OCI-LY3 (cell line): ENCODE measurements around the gene HAUS1.
"Not testable (repeated sequence)": the region's sequence is repeated elsewhere in the genome, so short reads cannot be mapped to it uniquely, and the experiment has no call there.

ENCODE experiments used
- H2AFZ ChIP-seq: fragments of 200-600, 300-600 bp; shearing (Covaris generic); 2 replicates; pipeline ENCODE4 v1.6.0; 2014; ENCODE audit warnings: antibody characterized with exemption, low read depth, low read length
- H3K27ac ChIP-seq: fragments of 200-600, 300-600 bp; sonication (generic); 2 replicates; pipeline ENCODE4 v1.5.1; 2014; ENCODE audit warnings: mild to moderate bottlenecking, low read length, moderate library complexity, mixed read lengths
- H3K27me3 ChIP-seq: fragments of 200-600, 300-600 bp; sonication (generic); 2 replicates; pipeline ENCODE4 v1.6.1; 2014; ENCODE audit warnings: low read depth, low read length, mixed read lengths
- H3K36me3 ChIP-seq: fragments of 200-600, 300-600 bp; sonication (generic); replicated peaks from 2 replicates; pipeline ENCODE3; 2014; ENCODE audit warnings: low read depth, low read length, mixed read lengths
- H3K4me1 ChIP-seq: fragments of 300-600, 200-600 bp; sonication (generic); 2 replicates; pipeline ENCODE4 v1.6.1; 2014; ENCODE audit warnings: low read length, mixed read lengths
- H3K4me2 ChIP-seq: fragments of 200-600, 300-600 bp; sonication (generic); 2 replicates; pipeline ENCODE4 v1.6.1; 2014; ENCODE audit warnings: low read length, mixed read lengths
- H3K4me3 ChIP-seq: fragments of 300-600, 200-600 bp; sonication (generic); 2 replicates; pipeline ENCODE4 v1.5.1; 2014; ENCODE audit warnings: antibody characterized with exemption, mild to moderate bottlenecking, low read length, moderate library complexity
- H3K79me2 ChIP-seq: fragments of 300-600, 200-600 bp; shearing (Covaris generic); 2 replicates; pipeline ENCODE4 v1.6.1; 2014; ENCODE audit warnings: mild to moderate bottlenecking, low read length, mixed read lengths
- H3K9ac ChIP-seq: fragments of 300-600, 200-600 bp; shearing (Covaris generic); 2 replicates; pipeline ENCODE4 v1.6.0; 2014; ENCODE audit warnings: mild to moderate bottlenecking, low read length, moderate library complexity
- H3K9me3 ChIP-seq: fragments of 200-600, 300-600 bp; shearing (Covaris generic); 2 replicates; pipeline ENCODE4 v1.6.1; 2014; ENCODE audit warnings: low read length, mixed read lengths; ENCODE audit not compliant: insufficient read depth
- H4K20me1 ChIP-seq: fragments of 200-600, 300-600 bp; sonication (generic); 2 replicates; pipeline ENCODE4 v1.6.1; 2016; ENCODE audit warnings: low read length, mixed read lengths; ENCODE audit not compliant: insufficient read depth
- EZH2phosphoT487 ChIP-seq: fragments of 200-600 bp; shearing (Covaris generic); IDR thresholded peaks from 2 replicates; pipeline ENCODE4 v1.6.1; 2018; ENCODE audit warnings: antibody characterized with exemption, mixed run types, low read depth
- TF ChIP-seq, protein P1 (sequence below): fragments of 200-600, 300-600 bp; sonication (generic); IDR thresholded peaks from 2 replicates; pipeline ENCODE4 v1.5.1; 2014; ENCODE audit warnings: antibody characterized with exemption, low read length, low read depth

Gene HAUS1

DNA sequence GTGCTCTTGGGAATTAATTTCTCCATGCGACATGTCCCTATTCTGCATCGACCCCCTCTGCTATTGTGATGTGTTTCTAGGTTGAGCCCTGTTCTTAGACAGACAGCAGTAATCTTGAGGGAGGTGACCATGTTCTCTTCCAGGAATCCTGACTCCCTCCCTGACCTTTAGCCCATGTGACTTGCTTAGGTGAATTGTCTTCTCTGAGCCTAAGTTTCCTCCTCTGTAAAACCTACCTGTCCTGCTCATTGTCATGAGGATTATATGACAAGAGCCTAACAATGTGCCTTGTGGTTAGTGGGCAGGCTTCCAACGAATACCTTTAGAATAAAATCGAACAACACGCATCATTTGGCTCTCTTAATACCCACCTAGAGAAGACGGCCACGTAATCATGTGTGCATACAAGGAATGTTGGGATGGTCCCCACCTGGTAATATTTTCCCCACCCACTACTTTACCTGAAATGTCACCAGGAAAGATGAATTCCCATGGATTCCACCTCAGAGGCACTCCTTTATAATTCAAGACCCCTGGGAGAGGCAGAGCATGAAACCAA is 59.8 kb downstream of the HAUS1 start:
- peaks cover 15% of the 10 kb centered on the region for H3K36me3 ChIP-seq
- H3K4me1 ChIP-seq = peaks cover 29% of the 10 kb centered on the region
- peaks cover 10% of the 10 kb centered on the region; the same call in 1 of the 2 replicates for H3K79me2 ChIP-seq
- no peak for TF ChIP-seq EZH2phosphoT487
- TF ChIP-seq, protein P1, sequence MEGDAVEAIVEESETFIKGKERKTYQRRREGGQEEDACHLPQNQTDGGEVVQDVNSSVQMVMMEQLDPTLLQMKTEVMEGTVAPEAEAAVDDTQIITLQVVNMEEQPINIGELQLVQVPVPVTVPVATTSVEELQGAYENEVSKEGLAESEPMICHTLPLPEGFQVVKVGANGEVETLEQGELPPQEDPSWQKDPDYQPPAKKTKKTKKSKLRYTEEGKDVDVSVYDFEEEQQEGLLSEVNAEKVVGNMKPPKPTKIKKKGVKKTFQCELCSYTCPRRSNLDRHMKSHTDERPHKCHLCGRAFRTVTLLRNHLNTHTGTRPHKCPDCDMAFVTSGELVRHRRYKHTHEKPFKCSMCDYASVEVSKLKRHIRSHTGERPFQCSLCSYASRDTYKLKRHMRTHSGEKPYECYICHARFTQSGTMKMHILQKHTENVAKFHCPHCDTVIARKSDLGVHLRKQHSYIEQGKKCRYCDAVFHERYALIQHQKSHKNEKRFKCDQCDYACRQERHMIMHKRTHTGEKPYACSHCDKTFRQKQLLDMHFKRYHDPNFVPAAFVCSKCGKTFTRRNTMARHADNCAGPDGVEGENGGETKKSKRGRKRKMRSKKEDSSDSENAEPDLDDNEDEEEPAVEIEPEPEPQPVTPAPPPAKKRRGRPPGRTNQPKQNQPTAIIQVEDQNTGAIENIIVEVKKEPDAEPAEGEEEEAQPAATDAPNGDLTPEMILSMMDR = no peak
- H3K4me3 ChIP-seq = no peak overlapping the region
- H2AFZ ChIP-seq = no peak overlapping the region
- no peak overlapping the region for H3K4me2 ChIP-seq
- no peak overlapping the region for H3K27ac ChIP-seq
- no peak overlapping the region for H3K9ac ChIP-seq
- H4K20me1 ChIP-seq = no peaks in the 10 kb centered on the region
- H3K27me3 ChIP-seq = no peaks in the 10 kb centered on the region
- no peaks in the 10 kb centered on the region for H3K9me3 ChIP-seq

DNA sequence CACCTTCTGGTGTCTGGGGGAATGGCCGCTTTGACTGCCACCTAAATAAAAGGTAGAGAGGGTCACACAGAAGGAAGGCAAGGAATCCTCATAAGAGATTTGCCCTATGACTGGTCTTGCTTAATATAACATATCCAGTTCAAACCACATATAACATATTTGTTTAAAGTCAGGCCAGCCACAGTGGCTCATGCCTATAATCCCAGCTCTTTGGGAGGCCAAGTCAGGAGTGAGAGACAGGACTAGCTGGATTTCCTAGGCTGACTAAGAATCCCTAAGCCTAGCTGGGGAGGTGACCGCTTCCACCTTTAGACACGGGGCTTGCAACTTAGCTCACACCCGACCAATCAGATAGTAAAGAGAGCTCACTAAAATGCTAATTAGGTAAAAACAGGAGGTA is 60.3 kb downstream of the HAUS1 start:
- not testable (repeated sequence) for H3K27ac ChIP-seq, H3K9me3 ChIP-seq, H4K20me1 ChIP-seq, H3K9ac ChIP-seq, H2AFZ ChIP-seq, H3K4me2 ChIP-seq, H3K27me3 ChIP-seq, H3K4me3 ChIP-seq
- Histone ChIP-seq H3K4me1 (peaks cover 34% of the 10 kb centered on the region), H3K36me3 (peaks cover 15% of the 10 kb centered on the region), H3K79me2 (peaks cover 10% of the 10 kb centered on the region; the same call in 1 of the 2 replicates)

DNA sequence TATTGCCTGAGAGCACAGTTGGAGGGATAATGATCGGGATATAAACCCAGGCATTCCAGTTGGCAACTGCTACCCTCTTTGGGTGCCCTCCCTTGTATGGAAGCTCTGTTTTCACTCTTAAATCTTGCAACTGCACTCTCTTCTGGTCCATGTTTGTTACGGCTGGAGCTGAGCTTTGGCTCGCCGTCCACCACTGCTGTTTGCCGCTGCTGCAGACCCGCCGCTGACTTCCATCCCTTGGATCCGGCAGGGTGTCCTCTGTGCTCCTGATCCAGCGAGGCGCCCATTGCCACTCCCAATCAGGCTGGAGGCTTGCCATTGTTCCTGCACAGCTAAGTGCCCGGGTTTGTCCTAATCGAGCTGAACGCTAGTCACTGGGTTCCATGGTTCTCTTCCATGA is 60.7 kb downstream of the HAUS1 start:
- H3K4me2 ChIP-seq = no peak overlapping the region
- H4K20me1 ChIP-seq = no peaks in the 10 kb centered on the region
- TF ChIP-seq, protein P1 = no peak
- no peak for TF ChIP-seq EZH2phosphoT487
- peaks cover 15% of the 10 kb centered on the region for H3K36me3 ChIP-seq
- no peaks in the 10 kb centered on the region for H3K27me3 ChIP-seq
- no peak overlapping the region for H3K9ac ChIP-seq
- H3K79me2 ChIP-seq = peaks cover 10% of the 10 kb centered on the region; the same call in 1 of the 2 replicates
- no peak overlapping the region for H3K27ac ChIP-seq
- H3K4me3 ChIP-seq = no peak overlapping the region
- H2AFZ ChIP-seq = no peak overlapping the region
- no peaks in the 10 kb centered on the region for H3K9me3 ChIP-seq
- H3K4me1 ChIP-seq = peaks cover 38% of the 10 kb centered on the region

DNA sequence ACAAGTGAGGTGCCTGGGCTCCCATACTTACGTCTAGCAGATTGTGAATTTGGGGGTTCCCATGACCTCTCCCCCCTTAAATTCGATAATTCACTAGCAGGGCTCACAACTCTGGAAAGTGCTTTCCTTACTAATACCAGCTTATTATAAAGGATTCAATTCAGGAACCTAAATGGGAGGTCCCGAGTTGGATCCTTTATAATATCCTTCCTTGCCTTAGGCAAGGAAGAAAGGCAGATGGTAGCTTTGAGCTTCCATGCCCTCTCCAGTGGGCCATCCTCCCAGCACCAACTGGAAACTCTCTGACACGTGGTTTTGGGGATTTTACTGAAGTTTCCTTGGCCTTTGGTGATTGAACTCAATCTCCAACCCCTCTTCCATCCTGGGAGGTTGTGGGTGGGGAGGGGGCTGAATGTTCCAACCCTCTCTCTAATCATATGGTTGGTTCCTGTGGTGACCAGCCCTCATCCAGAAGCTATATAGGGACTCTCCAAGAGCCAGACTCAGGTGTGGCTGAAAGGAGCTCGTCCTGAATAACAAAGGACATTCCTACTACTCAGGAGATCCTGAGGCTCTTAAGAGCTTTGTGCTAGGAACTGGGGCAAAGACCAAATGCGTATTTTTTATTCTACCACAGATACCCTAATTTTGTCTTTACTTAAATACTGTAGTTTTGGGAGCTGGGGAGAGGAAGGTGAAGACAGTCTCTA is 62.2 kb downstream of the HAUS1 start:
- H3K9me3 ChIP-seq = no peaks in the 10 kb centered on the region
- H3K9ac ChIP-seq = peak overlapping the region; percentile 69; the same call in 1 of the 2 replicates
- peaks cover 48% of the 10 kb centered on the region for H3K4me1 ChIP-seq
- H3K4me2 ChIP-seq = peak overlapping the region; percentile 74; the same call in 1 of the 2 replicates
- no peak overlapping the region for H2AFZ ChIP-seq
- H3K4me3 ChIP-seq = peak overlapping the region; percentile 9; the same call in 1 of the 2 replicates
- no peaks in the 10 kb centered on the region for H4K20me1 ChIP-seq
- peak overlapping the region; percentile 86 for H3K27ac ChIP-seq
- H3K36me3 ChIP-seq = peaks cover 15% of the 10 kb centered on the region
- no peak for TF ChIP-seq EZH2phosphoT487
- TF ChIP-seq, protein P1 = no peak
- no peaks in the 10 kb centered on the region for H3K27me3 ChIP-seq
- H3K79me2 ChIP-seq = peaks cover 10% of the 10 kb centered on the region; the same call in 1 of the 2 replicates
